GM19351 (cell line): Measurements from ENCODE around the gene FGFR4.

Experiments used
- ATAC-seq: cut with Tn5 transposase; IDR thresholded peaks from one replicate; pipeline ENCODE4 v1.9.1; 2021; ENCODE audit warnings: mild to moderate bottlenecking, moderate library complexity; ENCODE audit not compliant: unreplicated experiment

FGFR4 gene

DNA sequence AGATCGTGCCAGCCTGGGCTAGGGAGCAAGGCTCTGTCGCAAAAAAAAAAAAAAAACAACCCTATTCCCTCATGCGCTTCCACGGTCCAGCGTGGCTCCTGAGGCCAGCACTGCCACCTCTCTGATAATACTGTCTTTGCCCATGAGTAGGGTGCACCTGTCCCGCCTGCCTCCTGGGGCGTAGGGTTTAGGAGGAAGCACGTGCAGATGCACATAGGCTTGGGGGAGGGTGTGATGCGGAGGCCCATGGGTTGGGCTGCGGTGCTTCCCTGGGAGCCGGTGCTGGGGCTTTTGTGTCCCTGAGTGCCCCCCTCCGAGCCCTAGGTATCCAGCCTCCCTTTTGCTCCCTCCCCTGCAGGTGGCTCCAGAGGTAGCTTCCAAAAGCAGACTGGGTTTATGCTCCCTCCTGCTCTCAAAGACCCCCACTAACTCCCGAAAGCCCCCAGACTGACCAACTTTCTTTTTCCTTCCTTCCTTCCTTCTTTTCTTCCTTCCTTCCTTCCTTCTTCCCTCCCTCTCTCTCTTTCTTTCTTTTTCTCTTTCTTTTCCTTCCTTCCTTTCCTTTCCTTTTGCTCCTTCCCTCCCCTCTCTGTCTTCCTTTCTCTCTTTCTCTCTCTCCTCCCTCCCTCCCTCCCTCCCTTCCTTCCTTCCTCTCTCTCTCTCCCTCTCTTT lies 12.8 kb downstream of the FGFR4 start:
- no peak for ATAC-seq

DNA sequence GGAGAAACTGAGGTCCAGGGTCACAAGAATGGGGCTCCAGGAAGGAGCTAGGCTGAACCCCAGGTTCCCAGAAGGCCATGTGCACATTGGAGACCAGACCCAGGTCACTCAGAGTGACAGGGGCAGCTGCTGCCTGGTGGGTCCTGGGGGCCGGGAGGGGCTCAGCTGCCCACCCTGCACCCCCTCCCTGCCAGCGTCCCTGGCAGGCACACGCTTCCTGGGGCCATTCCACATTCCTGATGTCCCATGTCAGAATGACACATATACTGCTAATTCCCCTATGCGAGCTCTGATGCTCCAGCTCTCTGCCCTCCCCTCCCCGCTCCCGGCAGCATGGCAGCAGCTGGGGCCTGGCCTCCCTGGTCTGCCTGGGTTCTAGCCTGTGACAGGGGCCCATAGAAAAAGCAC lies 14.0 kb downstream of the FGFR4 start:
- no peak for ATAC-seq

DNA sequence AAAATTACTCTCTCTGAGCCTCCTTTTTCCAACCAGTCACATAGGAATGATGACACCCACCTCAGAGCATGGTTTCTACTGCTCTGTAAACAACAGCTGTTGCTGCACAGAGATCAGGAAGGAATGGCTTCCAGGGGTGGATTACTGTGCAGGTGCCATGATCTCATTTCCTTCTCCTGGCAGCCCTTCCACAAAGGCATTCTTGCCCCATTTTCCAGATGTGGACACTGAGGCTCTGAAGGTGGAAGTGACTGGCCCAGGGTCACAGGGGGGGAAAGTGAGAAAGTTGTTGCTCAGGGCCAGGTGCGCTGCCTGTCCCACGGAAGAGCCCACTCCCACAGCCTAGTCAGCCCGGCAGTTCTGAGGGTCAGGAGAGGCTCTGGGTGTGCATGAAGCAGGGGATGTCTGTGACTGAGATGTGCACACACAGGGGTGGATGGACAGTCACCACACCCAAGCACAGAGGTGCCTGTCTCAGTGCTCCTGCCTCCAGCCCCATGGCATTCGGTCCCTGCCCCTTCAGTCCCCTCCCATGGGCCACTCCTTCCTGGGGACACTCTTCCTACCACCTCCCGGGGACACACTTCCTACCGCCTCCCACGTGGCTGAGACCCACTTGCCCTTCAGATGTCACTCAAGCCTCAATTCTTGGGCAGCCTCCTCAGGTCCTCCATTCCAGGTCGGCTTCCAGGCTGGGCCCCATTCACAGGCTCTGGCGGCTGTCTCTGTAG lies 17.0 kb downstream of the FGFR4 start:
- no peak for ATAC-seq

DNA sequence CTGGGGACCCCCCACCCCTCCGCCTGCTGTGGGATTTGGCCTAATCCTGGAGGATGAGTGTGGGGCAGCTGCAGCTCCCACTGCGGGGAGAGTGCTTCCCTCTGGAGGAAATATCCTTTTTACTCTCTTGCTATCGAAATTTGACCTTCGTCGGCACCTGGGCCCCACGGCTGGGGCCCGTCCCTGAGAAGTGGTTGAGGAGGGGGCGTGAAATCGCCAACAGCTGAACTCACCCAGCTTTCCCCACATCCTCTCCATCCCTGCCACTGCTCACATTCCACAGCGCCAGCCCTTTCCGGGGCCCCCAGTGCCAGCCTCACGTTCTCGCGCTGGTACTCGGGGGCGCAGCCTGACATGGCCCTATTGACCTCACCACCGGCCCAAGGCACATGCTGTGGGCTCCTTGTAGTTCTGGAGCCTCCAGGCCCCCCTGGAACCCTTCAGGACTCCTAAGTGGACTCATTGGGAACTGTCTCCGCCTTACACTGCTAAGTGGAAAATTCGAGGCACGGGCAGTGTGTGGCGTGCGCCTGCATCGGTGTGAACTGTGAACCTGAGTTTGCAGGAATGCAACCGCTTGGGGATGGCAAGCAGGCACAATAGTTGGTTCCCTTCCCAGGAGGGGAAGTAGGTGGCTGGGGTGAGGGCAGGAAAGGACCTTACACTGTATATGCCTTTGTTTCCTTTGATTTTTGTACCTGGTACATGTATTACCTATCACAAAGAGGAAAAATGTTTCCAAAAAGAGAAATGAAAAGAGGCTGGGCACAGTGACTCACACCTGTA lies 19.2 kb downstream of the FGFR4 start:
- no peak for ATAC-seq

DNA sequence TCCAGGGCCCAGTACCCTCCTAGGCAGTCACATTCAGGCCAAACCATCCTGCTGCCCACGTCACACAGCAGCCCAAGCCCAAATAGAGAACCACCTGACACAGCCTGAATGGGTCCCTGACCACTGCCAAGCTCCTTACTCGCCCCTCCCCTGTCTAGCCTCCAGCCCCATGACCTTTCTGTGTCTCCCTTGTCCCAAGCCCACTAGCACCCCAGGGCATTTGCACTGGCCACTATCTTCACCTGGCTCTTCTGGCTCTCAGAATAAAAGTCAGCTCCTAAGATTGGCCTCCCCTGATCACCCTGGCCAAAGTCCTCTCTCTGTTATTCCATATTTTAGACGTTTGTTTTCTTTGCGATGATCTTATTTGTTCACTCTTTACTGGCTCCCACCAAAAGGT lies 20.4 kb downstream of the FGFR4 start:
- ATAC-seq, result no peak

DNA sequence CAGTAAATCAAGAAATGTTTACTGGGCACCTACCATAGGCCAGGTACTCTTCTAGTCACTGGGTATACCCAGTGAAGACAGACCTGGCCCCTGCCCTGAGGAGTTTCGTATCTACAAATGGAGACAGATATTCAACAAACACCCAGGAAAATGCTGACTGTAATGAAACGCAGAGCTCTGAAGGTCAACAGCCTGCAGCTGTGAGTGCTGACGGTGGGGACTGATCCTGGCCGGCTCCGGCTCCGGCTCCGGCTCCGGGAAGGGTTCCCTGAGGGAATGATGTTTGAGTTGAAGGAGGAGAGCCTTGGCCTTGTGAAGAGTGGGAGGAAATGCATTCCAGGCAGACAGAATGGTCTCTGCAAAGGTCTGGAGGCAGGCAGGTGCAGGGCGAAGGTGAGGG lies 23.1 kb downstream of the FGFR4 start:
- ATAC-seq, result no peak

DNA sequence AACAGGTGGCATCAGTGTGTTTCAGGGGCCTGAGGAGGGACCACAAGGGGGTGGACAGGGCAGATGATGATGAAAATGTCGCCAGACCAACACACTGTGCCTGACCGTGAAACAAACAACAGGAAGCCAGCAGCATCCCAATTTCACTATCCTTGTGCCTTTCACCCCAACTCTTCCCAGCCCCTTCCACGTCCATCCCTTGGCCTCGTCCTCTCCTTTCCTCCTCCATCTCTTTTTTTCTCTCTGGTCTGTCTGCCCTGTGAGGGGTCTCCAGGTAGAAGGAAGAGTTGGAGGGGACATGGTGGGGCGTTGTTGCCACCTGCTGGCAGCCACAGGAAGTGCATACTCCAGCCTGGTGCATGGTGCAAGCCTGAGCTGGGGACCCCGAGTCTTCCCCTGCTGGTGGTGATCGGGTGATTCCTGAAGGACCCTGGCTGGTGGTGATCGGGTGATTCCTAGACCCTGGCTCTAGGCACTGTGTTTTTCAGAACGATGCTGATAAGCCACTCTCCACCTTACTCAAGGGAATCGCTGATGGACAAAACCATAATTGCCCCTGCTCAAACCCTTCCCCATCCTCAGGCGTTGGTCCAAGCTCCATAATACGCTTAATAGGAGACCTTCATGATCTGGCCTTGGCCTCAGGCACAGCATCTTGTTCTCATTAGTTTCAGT lies 25.1 kb downstream of the FGFR4 start:
- no peak for ATAC-seq

GRCh38 chr5:177112589-177113220 lies 26.0 kb downstream of the FGFR4 start:
- no peak for ATAC-seq

DNA sequence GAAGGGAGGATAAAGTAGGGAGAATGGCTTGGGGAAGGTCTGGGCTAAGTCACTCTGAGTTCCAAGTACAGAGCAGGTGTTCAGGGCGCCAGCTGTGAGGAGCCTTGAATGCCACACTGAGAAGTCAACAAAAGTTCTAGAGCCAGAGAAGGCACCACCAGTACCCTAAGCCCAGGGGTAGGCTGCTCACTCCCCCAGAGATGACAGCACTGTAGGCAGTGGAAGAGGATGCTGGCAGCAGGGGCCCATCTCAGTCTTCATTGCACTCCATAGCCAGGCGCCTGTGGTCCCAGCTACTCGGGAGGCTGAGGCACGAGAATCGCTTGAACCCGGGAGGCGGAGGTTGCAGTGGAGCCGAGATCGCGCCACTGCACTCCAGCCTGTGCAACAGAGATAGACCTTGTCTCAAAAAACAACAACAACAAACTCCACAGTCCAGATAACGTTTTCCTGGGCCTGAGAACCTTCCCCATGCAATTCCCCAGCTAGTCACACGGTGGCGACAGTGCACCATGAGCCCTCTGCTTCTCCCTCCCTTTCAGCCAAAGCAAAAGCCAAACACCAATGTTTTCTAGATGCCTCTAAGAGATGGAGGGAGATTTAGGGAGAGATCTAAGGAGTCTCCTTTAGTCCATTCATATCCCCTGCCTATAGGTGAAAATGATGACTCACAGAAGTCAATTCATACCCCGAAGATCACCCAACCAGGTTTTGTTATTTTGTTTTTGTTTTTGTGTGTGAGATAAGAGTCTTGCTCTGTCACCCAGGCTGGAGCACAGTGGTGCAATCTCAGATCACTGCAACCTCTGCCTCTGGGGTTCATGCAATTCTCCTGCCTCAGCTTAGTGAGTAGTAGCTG lies 27.1 kb downstream of the FGFR4 start:
- peak; percentile 58 for ATAC-seq

DNA sequence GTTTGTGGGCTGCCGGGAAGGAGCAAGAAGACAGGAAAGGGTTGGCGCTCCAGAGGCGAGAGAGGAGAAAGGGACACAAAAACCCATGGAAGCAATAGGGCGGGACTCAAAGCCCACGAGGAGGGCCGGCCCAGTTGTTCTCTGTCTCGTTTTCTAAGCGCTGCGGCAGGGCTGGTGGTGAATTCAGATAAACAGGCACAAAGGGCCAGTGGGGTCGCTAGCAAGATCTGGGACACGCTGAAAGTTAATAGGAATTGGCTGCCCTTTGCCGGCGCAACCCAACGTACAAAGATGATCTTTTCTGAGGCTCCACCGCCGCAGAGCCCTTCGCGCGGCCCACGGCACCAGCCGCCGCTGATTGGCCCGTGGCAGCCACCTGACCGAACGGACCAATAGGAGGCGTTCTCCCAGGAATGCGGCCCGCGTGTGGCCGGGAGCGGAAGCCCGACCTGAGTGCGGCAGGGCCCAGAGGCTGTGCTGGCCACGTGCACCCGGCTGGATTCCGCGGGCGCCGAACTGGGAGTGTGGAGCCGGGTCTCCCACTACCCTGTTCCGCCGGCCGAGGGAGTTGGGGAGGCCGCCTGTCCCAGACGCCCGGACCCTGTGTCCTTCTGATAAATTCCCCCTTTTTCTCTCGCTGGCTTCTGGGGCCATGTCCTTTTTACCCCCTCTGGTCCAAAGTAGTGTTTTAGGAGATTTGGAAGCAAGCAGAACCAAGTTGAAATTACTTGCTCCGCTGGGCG lies 30.1 kb downstream of the FGFR4 start:
- ATAC-seq, result peak; percentile 79

DNA sequence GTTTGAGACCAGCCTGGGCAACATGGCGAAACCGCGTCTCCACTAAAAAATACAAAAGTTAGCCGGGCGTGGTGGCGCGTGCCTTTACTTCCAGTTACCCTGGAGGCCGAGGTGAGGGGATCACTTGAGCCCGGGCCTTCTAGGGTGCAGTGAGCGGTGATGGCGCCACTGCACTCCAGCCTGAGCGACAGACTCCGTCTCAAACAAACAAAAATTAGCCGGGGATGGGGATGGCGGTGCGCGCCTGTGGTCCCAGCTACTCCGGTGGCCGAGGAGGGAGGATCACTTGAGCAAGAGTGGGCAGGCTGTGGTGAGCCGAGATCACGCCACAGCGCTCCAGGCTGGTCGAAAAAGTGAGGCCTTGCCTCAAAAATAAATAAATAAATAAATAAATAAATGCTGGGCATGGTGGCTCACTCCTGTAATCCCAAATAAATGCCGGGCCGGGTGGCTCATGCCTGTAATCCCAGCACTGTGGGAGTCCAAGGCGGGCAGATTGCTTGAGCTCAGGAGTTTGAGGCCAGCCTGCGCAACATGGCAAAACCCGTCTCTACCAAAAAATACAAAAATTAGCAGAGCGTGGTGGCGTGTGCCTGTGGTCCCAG lies 30.8 kb downstream of the FGFR4 start:
- no peak for ATAC-seq

GRCh38 chr5:177122566-177122965 lies 35.9 kb downstream of the FGFR4 start:
- no peak for ATAC-seq

GRCh38 chr5:177123789-177124485 lies 37.2 kb downstream of the FGFR4 start:
- ATAC-seq, result peak; percentile 35

GRCh38 chr5:177124486-177124991 lies 37.8 kb downstream of the FGFR4 start:
- peak; percentile 83 for ATAC-seq

DNA sequence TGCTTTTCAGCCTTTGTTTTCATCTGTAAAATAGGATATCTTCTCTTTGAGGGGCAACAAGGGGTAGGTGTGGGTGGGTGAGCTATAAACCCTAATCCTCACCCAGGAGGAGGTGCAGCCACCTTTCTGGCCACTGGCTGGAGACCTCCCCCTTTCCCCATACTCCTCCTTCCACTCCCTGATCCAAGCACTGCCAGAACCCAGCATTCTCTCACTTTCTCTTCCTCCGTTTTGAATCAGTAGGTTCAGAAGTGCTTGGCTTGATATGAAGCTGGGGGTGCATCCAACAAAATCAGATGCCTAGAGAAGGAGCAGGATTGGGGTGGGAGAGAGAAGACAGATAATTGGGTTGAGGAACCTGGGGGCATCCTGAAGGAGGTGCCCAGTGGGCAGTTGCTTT lies 40.1 kb downstream of the FGFR4 start:
- ATAC-seq, result no peak

DNA sequence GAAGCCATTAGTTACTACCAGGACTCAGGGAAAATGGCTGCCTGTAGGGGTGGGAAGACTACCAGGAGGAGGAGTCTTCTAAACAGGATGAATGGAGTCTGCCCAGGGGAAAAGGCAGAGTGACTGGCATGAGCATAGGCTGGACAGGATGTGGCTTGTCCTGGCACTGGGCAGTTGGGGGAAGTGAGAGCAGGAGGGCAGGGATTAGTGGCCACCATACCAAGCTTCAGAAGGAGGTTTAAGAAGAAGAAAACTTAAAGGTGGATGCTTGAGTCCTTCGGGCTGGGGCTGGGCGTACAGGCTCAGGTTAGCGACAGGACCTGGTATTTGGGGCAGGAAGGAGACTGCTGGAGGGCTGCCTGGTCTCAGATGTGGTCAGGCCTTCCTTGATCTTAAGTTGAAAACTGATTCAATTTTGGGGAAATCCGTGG lies 41.9 kb downstream of the FGFR4 start:
- no peak for ATAC-seq

- ATAC-seq, result no peak
Observed at GRCh38 chr5:177130211-177131018, 43.7 kb downstream of the FGFR4 start.
